T1000 (cell line): ENCODE data around the gene AIFM1.

Experiments
- DNase-seq: peaks from one replicate; lab custom pipeline; 2025; ENCODE audit warnings: mixed read lengths; lab: John Stamatoyannopoulos, UW

AIFM1 gene

DNA sequence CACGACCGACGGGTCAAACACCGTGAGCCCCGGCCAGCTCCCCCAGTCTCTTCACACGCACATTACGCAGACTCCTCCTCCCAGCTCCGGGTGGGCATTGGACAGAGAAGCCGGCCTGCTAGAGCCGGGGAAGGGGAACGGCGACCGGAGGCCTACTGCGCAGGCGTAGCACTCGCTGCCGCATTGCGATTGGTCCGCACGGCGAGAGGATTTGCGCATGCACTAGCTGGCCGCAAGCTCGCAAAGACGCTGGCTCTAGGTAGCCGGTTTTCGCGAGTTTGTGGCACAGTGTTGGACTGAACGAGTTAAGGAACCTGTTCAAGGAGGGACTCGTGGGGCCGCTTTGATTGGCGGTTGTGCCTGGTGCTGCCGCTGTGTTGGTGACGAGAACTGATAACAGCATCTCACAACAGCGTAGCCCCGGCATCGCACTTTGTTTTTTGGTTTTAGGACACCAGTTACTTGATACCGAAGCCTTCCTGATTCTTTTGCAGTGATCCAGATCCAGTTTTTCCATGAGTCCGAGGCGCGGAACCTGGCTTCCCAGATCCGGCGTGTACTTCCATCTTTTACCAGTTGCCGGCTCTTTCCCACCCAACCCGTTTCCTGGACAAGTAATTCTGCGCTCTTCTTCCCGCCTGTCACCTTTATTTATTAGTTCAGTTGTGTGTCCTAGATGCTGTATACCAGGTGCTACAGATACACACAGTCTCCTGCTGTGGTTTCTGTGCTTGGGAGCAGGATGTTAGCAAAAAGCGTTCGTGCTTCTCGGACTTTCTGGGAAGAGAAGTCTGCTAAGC lies at the start of gene AIFM1:
Gene AIFM1, minus strand, starts transcription at position 139 of the 800 bp plus-strand sequence. CDS start 185 bp downstream, outside the sequence.
- DNase-seq: peak; percentile 71

DNA sequence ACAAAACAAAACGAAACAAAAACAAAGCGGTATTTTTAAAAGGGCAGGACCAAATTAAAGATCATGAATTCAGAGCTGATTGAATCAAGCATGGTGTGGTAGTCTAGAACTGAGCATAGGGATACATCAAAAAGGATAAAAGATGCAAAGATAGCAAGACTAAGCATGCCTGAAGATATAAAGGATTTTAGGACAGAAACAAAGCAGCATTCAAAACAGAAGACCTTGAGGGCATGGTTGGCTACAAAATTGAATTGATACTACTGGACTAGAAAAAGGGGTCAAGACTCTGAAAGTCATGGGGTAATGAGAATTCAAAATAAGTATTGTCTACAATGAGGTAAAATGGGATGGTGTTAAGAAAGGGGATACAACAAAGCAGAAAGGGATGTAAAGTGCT lies 47.7 kb upstream of the AIFM1 start:
- no peak for DNase-seq

DNA sequence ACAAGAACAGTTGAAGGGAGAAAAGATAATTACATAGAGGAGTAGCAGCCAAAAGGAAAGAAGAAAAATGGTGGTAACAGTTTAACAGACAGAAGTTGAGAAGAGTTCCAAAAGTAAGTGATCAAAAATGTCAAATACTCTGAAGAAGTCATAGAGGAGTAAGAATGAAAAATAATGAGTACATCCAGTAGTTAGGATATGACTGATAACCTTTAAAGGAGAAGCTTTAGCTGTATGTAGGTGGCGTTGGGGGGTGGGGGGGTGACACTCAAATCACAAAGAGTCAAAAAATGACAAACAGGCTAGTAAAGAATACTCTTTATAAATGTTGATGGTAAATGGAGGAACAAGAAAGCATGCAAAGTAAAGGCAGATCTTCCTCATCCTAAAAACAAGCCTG lies 46.7 kb upstream of the AIFM1 start:
- DNase-seq: no peak

DNA sequence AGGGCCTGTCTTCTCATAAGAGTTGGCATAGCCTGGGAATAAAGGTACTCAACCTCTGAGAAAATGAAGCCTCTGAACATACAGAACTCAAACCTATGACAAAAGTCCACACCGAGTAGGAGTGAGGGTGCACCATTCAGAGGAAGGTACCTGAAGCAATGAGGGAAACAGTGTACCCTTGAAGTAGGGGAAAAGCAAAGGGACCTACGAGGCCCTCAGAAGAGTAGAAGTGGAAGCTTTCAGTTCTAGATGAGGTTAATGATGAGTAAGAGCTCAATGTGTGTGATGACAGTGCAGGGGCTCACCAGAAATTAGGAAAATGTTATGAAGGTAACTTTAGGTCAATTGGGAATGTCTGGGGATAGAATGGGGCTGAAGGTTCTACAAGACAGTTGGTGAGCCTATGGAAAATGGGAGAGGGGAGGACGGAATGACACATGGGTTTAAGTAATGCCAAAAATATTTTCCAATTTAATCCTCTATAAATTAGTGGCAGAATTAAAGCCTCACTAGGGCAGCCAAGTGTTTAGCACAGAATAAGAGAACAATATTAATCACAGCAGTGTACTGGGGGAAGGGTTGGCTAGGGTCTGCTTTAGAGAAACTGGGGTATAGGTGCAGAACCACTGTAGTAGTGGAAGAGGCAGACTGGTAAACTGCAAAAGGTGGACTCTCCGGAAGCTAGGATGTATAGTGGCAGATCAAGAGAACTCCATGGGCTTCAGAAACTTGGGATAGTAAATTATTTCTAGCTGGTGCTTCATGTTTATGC lies 46.0 kb upstream of the AIFM1 start:
- DNase-seq: no peak

DNA sequence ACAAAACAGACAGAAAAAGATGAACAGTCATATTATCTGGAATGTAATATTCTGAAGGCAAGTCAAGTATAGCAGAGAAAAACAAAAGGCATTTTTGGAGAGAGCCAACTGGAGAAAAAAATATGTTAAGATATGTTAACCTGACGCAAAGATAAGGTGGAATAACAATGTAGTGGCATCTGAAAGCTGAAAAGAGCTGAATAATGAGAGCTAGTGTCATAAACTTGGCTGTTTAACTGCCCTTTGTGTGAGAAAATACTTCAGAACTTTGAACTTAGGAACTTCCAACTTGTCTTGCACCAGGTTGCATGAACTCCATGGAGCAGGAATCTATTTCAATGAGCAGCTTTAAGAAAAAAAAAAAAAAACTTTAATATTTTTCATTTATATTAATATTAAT lies 39.0 kb upstream of the AIFM1 start:
- no peak for DNase-seq

DNA sequence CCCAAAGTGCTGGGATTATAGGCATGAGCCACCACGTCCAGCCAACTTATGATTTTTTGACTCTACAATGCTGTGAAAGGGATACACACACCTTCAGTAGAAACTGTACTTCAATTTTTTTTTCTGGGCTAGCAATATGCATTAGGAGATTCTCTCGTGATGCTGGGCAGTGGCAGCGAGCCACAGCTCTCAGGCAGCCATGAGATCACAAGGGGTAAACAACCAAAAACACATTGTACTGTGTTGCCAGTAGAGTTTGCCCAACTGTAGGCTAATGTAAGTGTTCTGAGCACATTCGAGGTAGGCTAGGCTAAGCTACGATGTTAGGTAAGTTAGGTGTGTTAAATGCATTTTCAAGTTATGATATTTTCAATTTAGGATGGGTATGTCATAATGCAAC lies 31.8 kb upstream of the AIFM1 start:
- DNase-seq: no peak

DNA sequence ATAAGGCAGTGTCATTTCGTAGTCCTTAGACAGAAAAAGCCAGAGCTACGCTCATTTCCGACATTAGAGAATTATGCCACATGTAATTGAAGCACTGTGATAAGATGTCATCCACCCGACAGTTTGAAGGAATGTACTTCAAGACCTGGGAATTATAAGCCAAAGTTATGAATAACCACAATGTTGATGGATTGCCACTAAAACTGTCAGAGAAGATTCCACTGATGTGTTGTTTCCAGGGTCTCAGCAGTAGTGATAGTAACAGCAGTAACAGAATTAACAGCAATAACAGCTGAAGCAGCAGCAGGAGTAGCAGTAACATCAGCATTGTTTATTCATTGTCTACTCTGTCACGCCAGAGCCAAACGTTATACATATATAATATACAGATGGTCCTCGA lies 30.8 kb upstream of the AIFM1 start:
- no peak for DNase-seq

DNA sequence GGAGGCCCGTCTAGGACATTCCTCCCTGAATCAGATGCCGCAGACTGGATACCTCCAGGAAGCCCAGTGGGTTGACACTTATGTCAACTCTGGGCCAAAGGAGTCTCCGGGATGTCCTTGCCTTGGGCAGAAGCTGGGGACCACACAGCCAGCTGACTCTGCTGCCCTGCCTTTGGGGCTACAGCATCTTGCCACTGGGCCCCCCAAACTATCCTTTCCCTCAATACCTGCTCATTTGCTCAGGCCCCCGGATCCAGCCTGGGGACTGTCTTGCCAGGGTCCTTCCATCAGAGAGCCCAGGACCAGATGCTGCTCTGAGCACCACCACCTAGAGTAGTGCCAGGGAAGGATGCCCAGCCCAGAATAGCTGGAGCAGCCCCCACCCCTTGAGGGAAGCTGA lies 25.2 kb upstream of the AIFM1 start:
- no peak for DNase-seq

DNA sequence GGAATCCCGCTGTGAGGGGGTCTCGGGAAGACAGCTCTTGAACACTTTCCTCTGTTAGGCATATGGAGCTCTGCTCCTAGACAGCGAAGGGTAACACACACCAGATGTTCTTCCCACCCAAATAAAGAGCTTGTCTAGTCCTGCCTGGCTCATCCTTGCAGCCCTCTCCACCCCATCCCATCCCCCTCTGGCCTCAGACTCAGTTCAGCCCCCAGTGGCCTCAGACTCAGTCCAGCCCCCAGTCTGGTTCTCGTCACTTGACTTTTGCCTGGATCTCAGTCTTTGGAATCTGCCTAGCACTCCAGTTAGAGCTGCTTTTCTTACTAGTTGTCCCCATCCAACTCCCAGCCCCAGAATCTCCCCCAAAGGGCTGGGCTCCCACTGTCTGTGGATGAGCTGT lies 21.0 kb upstream of the AIFM1 start:
- no peak for DNase-seq

DNA sequence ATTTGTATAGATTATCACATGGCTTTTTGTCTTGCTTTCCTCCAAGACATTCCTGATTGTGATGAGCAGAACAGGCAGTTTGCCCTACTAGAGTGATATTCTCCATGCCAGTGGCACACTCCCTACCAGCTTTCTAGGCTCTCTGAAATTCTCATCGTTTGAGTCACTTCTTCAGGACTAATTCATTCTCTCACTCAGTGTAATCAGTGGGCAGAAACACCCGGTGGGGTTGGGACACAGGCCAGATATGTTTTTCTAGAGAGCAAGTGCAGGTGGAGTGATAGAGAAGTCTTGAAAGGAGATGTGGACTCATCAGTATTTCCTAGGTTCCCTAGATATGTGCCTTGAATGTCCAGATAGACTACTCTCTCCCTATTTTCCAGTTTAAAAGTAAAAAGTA lies 19.2 kb upstream of the AIFM1 start:
- no peak for DNase-seq

DNA sequence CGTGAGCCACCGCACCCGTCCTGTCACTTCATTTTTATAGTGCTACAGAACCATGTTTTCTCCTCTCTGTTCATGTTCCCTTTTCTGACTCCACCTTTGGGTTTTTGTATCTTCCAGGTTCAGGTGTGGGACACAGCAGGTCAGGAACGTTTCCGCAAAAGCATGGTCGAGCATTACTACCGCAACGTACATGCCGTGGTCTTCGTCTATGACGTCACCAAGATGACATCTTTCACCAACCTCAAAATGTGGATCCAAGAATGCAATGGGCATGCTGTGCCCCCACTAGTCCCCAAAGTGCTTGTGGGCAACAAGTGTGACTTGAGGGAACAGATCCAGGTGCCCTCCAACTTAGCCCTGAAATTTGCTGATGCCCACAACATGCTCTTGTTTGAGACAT lies 18.5 kb upstream of the AIFM1 start:
- DNase-seq: no peak

DNA sequence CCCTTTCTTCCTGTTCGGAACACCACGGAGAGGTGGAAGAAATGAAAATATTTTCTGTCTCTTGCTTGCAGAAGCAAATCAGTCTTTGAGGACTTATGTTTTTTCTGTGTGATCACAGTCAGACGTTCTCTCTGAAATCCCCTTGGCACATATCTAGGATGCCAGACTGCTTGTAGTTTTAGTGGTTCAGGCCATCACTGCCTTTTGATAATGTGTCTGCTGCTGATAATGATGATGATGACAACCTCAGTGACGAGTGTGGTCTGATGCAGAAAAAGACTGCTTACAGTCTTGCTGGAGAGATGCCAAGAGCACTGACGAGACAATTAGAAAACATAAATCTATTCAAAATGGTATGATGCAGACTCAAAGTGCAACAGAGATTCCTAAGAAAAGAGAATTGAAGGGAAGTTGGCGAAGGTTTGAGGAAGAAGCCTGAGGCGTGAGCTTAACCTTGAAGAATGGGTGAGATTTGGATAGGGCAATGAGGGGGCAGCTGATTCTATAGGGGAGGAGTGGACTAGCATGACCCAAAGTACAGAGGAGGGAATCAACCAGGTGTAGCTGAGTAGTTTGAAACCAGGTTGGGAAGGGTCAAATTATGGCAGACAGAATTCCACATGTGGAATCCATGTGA lies 14.1 kb upstream of the AIFM1 start:
- DNase-seq: no peak

DNA sequence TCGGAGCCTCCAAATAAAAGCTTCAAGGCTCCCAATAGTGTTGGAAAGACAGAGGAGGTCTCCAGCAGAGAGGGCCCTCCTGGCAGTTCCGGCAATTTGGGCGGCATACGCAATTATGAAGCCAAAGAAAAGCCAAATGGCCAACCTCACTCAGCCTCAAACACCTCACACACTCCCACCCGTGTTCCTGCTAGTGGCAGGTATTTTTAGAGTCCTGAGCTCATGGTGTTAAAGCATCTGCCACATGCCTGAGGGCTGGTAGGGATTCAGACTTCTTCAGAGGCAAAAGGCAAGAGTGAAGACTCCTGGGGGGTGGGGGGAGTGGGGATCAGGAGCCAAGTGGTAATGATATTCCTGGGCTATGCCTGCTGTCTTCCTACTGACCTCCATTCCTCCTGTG lies 13.5 kb upstream of the AIFM1 start:
- no peak for DNase-seq

DNA sequence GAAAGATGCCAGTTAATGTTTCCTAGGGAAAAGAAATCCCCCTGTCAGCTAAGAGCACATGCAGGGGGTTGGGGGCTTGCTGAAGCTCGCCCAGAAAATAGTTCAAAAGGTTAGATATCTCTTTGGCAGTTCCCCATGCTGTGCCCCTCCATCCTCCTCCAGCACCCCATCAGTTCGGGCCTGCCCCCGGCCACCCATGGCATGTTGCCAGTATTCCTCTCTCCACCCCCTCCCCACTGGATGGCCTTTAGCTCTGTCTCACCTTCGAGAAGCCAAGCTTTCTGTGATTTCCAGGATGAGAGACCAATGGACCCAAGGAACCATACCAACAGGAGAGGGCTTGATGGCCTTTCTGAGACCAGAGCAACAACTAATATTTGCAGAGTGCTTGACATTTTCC lies 11.3 kb upstream of the AIFM1 start:
- DNase-seq: no peak

DNA sequence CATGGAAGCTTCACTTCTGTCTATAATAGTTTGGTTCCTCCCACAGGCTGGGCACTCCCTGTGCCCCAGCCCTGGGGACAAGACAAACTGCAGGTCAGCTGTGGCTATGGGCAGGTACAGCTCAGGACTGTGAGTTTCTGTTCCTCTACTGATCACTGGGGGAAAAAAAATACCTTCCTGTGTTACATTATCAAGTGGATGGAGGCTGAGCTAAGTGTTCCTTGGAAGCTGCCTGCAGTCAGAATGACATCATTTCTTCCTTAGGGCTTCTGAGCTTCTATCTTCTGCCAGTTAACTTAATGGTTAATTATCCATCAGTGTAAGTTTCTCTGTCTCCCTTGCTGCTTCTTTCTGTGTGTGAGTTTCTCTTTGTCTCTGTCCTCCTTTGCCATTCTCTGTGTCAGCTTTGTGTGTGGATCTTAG lies 10.7 kb upstream of the AIFM1 start:
- no peak for DNase-seq

DNA sequence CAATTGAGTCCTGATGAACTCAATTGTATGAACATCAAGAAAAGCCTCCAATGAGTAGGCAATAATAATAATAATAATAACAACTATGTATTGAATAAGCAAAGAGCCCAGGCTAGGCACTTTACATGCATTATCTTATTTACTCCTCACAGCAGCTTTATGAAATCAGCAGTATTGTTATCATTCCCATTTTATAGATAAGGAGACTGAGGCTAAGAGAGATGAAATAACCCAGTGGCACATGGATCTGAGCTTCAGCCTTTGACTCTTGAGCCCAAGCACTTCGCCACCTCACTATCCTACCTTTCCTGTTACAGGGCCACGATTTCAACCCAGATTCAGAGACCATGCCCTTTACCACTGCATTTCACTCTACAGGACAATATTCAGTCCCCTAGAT lies 9.3 kb upstream of the AIFM1 start:
- DNase-seq: no peak

DNA sequence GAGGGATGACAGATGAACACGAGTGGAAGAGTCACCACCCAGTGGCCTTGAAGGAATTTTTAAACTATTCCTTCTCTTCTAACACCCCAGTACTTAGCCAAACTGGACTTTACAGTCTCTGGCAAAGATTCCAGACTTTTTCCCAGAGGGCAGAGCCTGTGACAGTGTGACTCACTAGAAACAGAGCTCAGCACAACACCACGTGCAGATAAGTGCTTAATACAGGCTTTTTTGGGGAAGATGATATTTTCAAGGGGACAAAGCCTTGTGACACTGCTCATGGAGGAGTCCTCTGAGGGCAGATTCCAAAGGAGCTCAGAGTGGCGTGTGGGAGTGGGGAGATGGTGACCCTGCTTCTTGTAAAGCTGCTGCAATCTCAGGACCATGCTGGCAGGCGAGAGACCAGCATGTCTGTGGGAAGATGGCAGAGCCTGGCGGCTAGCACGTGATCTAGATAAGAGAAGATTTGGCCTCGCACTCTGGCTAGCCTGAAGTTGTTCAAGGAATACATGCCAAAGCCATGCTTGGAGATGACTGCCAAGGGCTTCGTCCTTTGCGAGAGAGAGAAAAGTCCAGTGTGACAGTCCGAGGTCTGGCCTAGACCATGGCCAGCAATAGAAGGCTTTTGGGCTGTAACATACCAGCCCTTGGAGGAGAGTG lies 8.5 kb upstream of the AIFM1 start:
- no peak for DNase-seq

DNA sequence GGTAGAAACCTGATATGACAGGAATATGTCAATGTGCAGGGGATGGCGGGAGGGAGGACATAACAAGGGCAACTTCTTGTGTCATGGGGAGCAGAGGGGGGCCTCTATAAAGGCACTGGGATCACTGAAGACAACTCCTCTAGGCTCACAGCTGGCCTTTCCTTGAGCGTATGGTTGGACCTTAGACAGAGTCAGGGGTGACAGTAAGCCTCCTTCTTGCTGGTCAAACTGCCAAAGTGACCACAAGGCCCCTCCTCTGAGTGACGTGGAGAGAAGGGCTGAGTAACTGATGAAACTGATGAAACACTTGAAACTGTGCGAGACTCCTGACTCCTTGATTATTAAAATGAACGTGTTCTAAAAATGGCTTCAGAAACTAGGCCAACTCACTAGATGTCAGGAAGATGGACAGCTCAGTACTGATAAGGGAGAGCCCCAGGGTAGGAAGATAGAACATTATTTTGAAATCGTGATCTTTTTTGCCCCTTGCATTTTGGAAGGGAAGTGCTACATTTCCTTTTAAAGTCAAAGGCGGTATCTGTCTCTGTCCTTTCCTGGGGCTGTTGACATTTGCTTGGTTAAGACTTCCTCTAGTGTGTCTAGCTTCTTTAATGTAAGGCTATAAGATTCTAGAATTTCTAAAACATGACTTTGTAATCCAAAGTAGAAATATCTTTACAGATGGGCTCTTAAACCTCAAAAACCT lies 7.7 kb upstream of the AIFM1 start:
- DNase-seq: no peak

DNA sequence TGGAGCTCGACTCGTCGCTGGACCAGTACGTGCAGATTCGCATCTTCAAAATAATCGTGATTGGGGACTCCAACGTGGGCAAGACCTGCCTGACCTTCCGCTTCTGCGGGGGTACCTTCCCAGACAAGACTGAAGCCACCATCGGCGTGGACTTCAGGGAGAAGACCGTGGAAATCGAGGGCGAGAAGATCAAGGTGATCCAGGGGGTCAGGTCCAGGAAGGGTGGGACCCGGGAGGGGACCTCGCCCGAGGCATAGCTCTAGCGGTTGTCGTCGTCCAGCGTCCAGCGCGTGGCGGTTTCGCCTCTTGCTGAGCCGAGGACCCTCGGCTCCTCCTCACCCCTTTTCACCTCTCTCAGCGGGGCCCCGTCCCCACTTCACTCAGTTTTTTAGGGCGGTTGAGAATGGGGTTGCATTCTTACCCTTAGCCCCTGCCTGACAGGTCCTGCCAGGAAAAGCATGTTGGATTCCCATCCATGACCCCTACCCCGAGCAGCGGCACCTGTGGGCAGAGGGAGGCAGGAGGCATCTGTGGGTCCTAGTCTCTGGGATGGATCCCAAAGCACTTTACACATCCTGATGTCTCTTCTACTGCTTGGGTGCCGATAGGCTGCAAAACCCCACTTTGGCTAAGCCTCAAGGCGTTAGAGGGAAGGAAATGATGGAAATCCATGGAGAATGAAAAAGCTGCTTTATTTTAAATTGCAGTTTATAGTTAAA lies 6.6 kb upstream of the AIFM1 start:
- no peak for DNase-seq

DNA sequence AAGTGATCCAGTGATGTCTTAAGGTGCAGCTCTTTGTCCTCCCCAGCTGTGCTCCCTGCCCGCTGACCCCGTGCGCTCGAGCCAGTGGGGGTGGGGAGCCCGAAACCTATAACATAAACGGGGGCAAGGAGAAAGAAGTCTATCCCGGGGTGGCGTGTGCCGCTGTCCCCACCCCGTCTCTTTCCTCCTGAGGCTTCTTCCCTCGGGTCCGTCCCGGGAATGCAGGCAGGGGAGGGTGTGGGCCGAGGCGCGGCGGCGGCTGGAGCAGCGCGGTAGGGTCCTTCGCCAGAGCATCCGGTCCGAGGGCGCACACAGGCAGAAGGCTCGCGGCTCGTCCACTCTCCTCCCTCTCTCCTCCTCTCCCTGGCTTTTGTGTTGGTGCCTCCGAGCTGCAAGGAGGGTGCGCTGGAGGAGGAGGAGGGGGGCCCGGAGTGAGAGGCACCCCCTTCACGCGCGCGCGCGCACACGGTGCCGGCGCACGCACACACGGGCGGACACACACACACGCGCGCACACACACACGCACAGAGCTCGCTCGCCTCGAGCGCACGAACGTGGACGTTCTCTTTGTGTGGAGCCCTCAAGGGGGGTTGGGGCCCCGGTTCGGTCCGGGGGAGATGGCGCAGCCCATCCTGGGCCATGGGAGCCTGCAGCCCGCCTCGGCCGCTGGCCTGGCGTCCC lies 5.9 kb upstream of the AIFM1 start, which contains the start of gene RAB33A:
Gene RAB33A, plus strand, starts transcription at position 517 of the 681 bp plus-strand sequence. Its CDS starts 101 bp downstream, at position 618.
- no peak for DNase-seq
